Retinal pigment epithelial cell (primary cell): Measurements from ENCODE around the gene NNMT.
A peak's percentile ranks its signal among the peaks of the same experiment; 100 is the strongest.

Source experiments
- DNase-seq: peaks from one replicate; pipeline ENCODE4 v3.0.0-alpha.2; 2010; ENCODE audit warnings: low read depth
- H3K4me3 ChIP-seq: 2 replicates; pipeline ENCODE4 v1.5.1; 2011; ENCODE audit warnings: mild to moderate bottlenecking, low read length, control low read depth, moderate library complexity
- CTCF ChIP-seq: conservative IDR thresholded peaks from 2 replicates; pipeline ENCODE4 v1.5.1; 2011; ENCODE audit warnings: low read depth, low read length, control low read depth, inconsistent platforms

NNMT gene

DNA sequence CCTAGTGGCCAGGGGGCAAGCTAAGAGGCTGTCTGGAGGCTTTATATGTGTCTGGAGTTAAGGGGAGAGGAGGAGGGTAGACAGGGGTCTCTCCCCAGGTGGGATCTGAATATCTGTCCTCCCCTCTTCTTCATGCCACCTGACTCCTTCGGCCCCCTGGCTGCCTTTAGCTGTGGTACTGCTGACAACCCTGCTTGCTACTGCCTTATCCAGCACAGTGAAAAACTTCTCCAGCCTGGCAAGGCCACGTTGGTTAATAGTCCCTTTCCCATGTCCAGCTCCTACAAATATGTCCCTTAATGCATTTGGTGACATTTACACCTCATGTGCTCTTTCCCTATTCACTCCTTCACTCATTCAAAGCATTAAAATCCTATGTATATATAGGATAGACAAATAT is 42.4 kb upstream of the NNMT start:
- no peak for DNase-seq
- no peak for TF ChIP-seq CTCF
- H3K4me3 ChIP-seq = no peak overlapping the region

GRCh38 chr11:114254571-114255146 is 41.5 kb upstream of the NNMT start:
- TF ChIP-seq CTCF = no peak
- H3K4me3 ChIP-seq = no peak overlapping the region
- no peak for DNase-seq

- no peak overlapping the region for H3K4me3 ChIP-seq
- no peak for DNase-seq
- TF ChIP-seq CTCF = no peak
Observed at GRCh38 chr11:114255289-114255688, 40.9 kb upstream of the NNMT start.

- H3K4me3 ChIP-seq = no peak overlapping the region
- TF ChIP-seq CTCF = no peak
- DNase-seq = no peak
Observed at GRCh38 chr11:114256176-114256966, 39.8 kb upstream of the NNMT start.

GRCh38 chr11:114256967-114257286 is 39.3 kb upstream of the NNMT start:
- TF ChIP-seq CTCF = no peak
- DNase-seq = no peak
- no peak overlapping the region for H3K4me3 ChIP-seq

GRCh38 chr11:114257621-114258558 is 38.3 kb upstream of the NNMT start:
- DNase-seq = no peak
- H3K4me3 ChIP-seq = no peak overlapping the region
- peak; percentile 46 for TF ChIP-seq CTCF
